BE2C (cell line): ENCODE results near the gene PHACTR1.

ENCODE experiments used
- DNase-seq: peaks from one replicate; pipeline ENCODE4 v3.0.0-alpha.2; 2020
- H3K27me3 ChIP-seq: fragments of 250-450 bp; sonication (Bioruptor Pico); 2 replicates; pipeline ENCODE4 v1.5.1; 2020; ENCODE audit warnings: mild to moderate bottlenecking
- H3K36me3 ChIP-seq: fragments of 250-450 bp; sonication (Bioruptor Pico); 2 replicates; pipeline ENCODE4 v1.5.1; 2020; ENCODE audit warnings: mild to moderate bottlenecking
- H3K4me1 ChIP-seq: fragments of 250-450 bp; sonication (Bioruptor Pico); 2 replicates; pipeline ENCODE4 v1.5.1; 2020
- H3K4me3 ChIP-seq: 2 replicates; pipeline ENCODE4 v1.5.1; 2011; ENCODE audit warnings: low read depth, low read length
- H3K9me3 ChIP-seq: fragments of 250-450 bp; sonication (Bioruptor Pico); 2 replicates; pipeline ENCODE4 v1.5.1; 2020
- CTCF ChIP-seq: IDR thresholded peaks from 2 replicates; pipeline ENCODE4 v1.5.1; 2012; ENCODE audit warnings: mild to moderate bottlenecking, low read depth, low read length

Gene PHACTR1

GRCh38 chr6:13216236-13217014 lies 499.9 kb downstream of the PHACTR1 start:
- DNase-seq = no peak
- Histone ChIP-seq H3K9me3 (no peaks in the 10 kb centered on the region), H3K4me3 (no peak overlapping the region), H3K4me1 (no peaks in the 10 kb centered on the region), H3K36me3 (no peaks in the 10 kb centered on the region), H3K27me3 (peaks cover 4% of the 10 kb centered on the region; the same call in 1 of the 2 replicates)
- no peak for TF ChIP-seq CTCF

- no peak for DNase-seq
- no peak for TF ChIP-seq CTCF
- H3K27me3 ChIP-seq = peaks cover 4% of the 10 kb centered on the region; the same call in 1 of the 2 replicates
- H3K9me3 ChIP-seq = no peaks in the 10 kb centered on the region
- H3K4me3 ChIP-seq = no peak overlapping the region
- no peaks in the 10 kb centered on the region for H3K4me1 ChIP-seq
- H3K36me3 ChIP-seq = no peaks in the 10 kb centered on the region
Measured at GRCh38 chr6:13217206-13217905, 500.8 kb downstream of the PHACTR1 start.

GRCh38 chr6:13220266-13220665 lies 503.7 kb downstream of the PHACTR1 start:
- no peak for TF ChIP-seq CTCF
- H3K4me1 ChIP-seq = no peaks in the 10 kb centered on the region
- H3K4me3 ChIP-seq = no peak overlapping the region
- no peaks in the 10 kb centered on the region for H3K36me3 ChIP-seq
- 0 out of 2 replicates have a peak, but pooled peaks cover under 1% of the 10 kb centered on the region for H3K27me3 ChIP-seq
- H3K9me3 ChIP-seq = no peaks in the 10 kb centered on the region
- DNase-seq = no peak

GRCh38 chr6:13222048-13222447 lies 505.5 kb downstream of the PHACTR1 start:
- TF ChIP-seq CTCF = no peak
- no peaks in the 10 kb centered on the region for H3K27me3 ChIP-seq
- H3K36me3 ChIP-seq = no peaks in the 10 kb centered on the region
- H3K9me3 ChIP-seq = no peaks in the 10 kb centered on the region
- H3K4me1 ChIP-seq = no peaks in the 10 kb centered on the region
- no peak overlapping the region for H3K4me3 ChIP-seq
- DNase-seq = no peak

GRCh38 chr6:13226071-13226470 lies 509.5 kb downstream of the PHACTR1 start:
- Histone ChIP-seq H3K4me1 (no peaks in the 10 kb centered on the region), H3K4me3 (no peak overlapping the region), H3K27me3 (no peaks in the 10 kb centered on the region), H3K9me3 (no peaks in the 10 kb centered on the region), H3K36me3 (no peaks in the 10 kb centered on the region)
- no peak for TF ChIP-seq CTCF
- DNase-seq = no peak
